ENCODE data around the gene ACOX2.
"Not testable (repeated sequence)": the region's sequence is repeated elsewhere in the genome, so short reads cannot be mapped to it uniquely, and the experiment has no call there.

ACOX2 gene

GRCh38 chr3:58534592-58535494, 2.1 kb downstream of the ACOX2 start:
- DNase-seq: no peak

DNA sequence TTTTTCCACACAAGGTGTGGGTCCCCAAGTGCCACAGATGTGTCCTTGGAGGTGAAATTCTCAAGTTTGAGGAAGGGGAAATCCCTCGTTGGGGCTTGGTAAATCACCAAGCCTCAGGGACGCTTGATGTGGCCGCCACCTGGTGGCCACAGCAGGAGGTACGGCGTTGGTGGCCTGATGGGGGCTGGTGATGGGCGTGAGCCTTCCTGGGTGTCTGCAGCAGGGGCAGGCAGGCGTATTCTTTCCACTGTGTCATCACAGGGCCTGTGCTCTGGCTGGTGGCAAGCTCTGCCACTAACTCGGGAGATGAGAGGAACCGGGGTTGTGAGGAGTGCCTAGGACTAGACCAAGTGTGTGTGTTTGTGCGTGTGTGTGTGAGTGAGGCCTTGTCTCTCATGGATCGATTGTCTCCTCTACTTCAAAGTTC, 4.2 kb downstream of the ACOX2 start:
- DNase-seq: peak; percentile 91 to 93

- no peak for DNase-seq
Observed at GRCh38 chr3:58531956-58532355, 5.0 kb downstream of the ACOX2 start.

GRCh38 chr3:58531555-58531954, 5.4 kb downstream of the ACOX2 start:
- DNase-seq: no peak

GRCh38 chr3:58530354-58530865, 6.6 kb downstream of the ACOX2 start:
- no peak for DNase-seq

DNA sequence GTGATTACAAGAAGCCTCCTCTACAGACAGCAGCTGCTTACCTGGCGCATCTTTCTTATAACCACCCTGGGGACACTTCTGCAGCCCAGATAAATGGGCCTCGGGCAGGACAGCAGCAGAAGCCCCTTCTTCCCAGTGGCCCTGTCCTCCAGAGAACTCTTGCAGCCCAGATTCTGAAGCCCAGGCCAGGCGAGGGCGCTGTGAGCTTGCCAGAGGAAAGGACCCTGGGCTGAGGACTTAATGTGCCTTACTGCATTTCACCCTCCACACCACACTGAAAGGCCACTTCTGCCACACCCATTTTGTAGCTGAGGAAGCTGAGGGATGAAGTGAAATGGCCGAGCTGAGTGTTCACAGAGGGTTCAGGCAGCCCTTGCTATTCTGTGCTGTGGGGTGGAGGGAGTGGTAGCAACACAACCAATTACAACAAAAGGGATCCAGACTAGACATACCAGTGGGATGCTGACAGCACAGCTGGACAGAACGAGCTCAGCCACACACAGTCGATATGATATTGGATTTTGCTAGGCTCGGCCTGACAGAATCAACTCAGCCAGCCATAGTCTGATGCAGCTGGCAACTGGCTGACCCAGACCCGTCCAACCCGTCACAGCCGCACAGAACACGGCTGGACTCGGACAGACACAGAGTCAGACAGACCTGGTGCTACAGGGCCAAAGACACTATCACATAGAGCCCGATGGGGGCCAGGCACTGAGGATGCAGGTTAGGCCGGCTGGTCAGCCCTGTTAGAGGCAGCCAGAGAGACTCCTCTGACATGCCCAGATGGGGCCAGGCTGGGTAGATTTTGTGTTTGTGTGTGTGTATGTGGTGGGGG, 7.3 kb downstream of the ACOX2 start:
- no peak for DNase-seq

GRCh38 chr3:58528629-58529028, 8.4 kb downstream of the ACOX2 start:
- DNase-seq: no peak

DNA sequence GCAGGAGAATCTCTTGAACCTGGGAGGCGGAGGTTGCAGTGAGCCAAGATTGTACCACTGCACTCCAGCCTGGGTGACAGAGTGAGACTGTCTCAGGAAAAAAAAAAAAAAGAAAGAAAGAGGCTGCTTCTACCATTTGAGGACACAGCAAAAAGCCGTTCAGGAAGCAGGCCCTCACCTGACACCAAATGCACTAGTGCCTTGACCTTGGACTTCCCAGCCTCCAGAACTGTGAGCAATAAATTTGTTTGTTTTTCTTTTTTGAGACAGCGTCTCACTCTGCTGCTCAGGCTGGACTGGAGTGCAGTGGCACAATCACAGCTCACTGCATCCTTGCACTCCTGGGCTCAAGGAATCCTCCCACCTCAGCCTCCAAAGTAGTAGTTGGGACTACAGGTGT, 9.6 kb downstream of the ACOX2 start:
- not testable (repeated sequence) for DNase-seq

- DNase-seq: no peak
Observed at GRCh38 chr3:58526515-58526957, 10.5 kb downstream of the ACOX2 start.

DNA sequence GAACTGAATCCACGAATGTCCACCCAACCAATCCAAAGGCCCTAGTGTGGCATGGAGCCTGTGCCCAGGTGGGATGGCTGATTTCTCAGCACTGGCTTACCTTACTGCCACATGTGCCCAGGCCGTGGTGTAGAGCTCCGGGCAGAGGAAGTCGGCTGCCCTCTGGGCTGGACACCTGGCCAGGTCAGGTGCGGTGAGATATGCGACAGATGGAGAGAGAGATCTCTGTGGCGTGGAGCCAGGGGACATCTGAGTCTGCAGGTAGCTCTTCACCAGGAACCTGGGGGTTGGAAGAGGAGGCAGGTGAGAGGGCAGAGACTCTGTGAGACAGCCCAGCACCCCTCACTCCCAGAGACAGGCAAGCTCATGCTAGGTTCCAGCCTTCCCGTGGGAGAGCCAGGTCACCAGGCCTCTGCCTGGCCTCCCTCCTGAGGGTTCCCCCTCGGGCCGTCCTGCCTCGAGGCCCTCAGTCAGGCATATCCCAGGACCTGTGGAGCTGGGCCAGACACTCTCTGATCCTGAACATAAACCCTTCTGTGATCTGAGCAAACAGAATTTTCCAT, 12.6 kb downstream of the ACOX2 start:
- DNase-seq: no peak

- DNase-seq: no peak
Observed at GRCh38 chr3:58522759-58523425, 14.1 kb downstream of the ACOX2 start.

DNA sequence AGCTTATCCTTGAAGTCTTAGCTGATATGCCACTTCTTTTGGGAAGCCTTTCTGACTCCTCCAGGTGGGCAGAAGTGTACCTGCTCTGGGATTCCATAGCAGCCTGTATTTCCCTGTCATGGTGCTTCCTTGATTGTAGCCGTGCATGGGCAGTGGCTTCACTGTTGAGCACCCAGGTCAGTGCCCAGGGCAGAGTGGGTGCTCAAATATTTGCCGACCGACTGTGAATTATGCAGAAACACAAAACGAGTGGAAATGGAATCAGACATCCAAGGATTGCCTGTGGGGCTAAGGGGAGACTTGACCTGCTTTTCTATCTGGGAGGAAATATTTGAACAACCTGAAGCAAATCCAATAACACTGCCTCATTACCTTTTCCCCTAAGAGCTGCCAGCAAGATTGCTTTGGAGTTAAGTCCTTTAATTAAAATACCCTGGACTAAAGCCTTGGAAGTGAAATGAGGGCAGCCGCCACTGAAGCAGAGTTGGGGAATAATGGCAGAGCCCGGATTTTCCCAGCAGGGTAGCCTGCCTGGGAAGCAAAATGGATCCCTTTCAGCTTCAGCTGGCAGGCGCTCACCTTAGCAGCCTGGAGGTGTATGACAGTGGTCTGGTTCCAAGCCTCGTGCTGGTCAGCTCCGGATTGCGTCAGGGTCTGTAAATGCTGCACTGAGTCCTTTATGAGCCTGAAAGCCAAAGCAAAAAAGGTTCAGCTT, 14.9 kb downstream of the ACOX2 start:
- no peak for DNase-seq

- no peak for DNase-seq
Observed at GRCh38 chr3:58521336-58521670, 15.7 kb downstream of the ACOX2 start.

DNA sequence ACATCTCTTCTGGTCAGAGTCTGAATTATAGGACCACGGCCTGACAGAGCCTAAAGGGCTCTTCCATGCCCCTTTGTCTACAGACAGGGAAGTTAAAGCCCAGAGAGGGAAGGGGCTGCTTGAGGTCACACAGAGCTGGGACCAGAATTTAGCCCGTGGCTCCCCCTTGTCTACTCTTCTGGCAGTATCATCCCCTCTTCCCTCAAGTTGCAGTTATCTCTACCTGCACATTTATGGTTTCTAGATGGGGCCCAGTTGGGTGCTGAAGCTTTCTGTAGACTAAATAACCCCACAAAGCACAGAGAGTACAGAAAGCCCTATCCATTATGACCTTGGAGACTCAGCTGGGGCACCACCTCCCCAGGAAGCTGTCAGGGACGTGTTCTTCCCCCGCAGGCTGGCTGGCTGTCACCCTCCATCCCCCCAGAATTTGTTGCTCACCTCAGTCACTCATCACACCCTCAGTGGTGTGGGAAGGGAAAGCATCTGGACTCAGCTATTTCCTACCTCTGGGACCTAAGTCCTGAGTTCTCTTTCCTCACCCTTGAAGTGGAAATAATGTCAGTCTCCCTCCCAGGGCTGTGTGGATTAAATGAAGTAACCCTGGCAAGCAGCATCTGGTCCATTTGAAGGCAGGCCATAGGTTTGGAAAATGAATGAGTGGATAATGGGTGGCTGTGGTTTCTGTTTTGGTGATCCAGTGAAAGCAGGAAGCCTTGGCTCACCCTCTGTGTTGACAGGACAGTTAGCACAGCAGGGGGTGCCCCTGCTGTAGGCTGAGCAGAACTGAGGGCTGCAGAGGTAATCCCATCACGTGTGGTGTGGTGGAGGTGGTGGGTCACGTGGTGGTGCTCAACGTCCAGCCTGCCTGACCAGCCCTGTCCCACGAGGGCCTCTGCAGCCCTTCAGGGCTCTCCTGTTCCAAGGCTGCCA, 16.3 kb downstream of the ACOX2 start:
- DNase-seq: no peak

- DNase-seq: no peak
Observed at GRCh38 chr3:58519668-58520402, 17.2 kb downstream of the ACOX2 start.

DNA sequence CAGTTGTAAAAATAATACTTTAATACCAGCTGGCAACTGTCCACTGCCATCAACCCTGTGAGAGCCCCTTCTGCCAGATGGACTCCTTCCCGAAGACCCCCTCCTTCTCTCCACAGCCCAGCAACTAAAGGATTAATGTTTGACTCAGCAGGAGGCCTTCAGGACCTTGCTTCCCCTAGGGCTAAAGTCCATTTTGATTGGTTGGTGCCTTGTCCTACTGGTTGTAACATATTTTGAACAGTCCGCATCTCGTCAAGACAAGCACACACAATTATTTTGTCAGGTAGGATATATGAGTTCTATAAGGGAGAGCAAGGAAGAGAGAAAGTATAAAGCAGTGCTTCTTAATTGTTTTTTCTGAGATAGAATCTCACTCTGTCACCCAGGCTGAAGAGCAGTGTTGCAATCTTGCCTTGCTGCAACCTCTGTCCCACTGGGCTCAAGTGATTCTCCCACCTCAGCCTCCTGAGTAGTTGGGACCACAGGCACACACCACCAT, 18.6 kb downstream of the ACOX2 start:
- DNase-seq: no peak

DNA sequence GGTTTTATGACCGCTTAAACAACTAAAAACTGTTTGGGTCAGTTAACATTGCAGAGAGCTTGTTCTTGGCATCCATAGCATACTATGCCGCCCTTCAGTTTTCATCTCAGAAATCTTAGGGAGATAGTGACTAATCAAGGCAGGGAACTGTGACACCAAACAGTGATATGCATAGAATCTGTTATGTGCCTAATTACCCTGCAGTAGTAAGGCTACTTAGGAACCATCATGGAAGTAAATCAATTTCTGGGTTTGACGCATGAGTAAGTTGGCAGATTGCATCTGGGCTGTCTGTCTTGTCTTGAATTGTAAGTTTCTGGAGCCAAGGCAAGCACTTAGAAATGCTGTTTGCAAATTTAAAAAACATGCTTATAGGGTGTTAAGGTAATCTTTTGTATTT, 22.6 kb downstream of the ACOX2 start:
- no peak for DNase-seq

- DNase-seq: no peak
Observed at GRCh38 chr3:58508437-58508836, 28.6 kb downstream of the ACOX2 start.

DNA sequence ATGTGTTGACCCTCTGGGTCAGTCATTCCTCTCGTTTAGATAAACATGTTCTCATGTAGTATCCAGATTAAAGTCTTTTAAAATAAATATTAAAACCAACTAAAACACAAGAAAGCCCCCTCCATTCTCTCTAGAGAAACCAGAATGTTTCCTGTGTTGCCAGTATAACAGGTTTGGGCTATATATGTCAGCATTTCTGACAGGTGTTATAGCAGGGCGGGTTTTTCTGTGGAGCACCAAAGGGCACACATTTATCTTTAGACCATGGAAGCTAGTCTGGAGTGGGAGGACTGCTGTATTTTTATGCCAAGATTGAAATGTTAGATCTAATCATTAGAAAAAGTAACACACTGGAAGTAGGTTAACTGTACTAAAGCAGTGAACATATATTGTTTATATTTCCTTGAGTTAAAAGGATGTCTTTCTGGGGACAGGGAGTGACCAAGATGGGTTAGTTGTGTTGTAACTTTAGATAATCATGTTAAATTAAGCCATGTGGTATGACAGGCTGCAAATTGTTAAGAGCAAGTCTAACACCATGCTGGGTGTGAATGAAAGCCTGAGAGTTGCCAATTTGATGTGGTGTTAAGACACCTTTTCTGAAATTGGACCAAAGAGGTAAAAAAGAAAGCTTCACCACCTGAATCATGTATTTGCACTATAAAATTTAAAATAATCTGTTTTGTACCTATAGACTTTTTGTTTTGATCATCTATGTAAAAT, 29.5 kb downstream of the ACOX2 start:
- DNase-seq: no peak
